AG04450 (cell line): ENCODE results near the gene NAMPT. TPM values are rescaled to one million over a fixed set of nuclear protein-coding genes. Genes with fewer than 3 reads are reported as not detected.

Experiments used
- CTCF ChIA-PET: fragments of 300-600, 350-600 bp; formaldehyde crosslinking; extraction: SDS; loops from one replicate; lab custom pipeline; 2022; ENCODE audit warnings: antibody characterized with exemption, inconsistent platforms; lab: Charles Lee
- POLR2A ChIA-PET: fragments of 350-600 bp; formaldehyde crosslinking; extraction: SDS; loops from one replicate; lab custom pipeline; 2021; ENCODE audit warnings: antibody characterized with exemption, inconsistent platforms; lab: Yijun Ruan, JAX
- DNase-seq: peaks from one replicate; pipeline ENCODE4 v3.0.0-alpha.2; 2011; ENCODE audit warnings: low read depth, low spot score
- H3K27ac ChIP-seq: one replicate; pipeline ENCODE4 v1.5.1; 2012; ENCODE audit warnings: low read depth, low read length, control low read depth
- H3K27me3 ChIP-seq: one replicate; pipeline ENCODE4 v1.6.0; 2012; ENCODE audit warnings: low read length; ENCODE audit not compliant: control insufficient read depth, insufficient read depth
- H3K4me3 ChIP-seq: 2 replicates; pipeline ENCODE4 v1.5.1; 2011; ENCODE audit warnings: mild to moderate bottlenecking, low read depth, low read length, control low read depth
- H3K9me3 ChIP-seq: 2 replicates; pipeline ENCODE4 v1.5.1; 2012; ENCODE audit warnings: low read length; ENCODE audit not compliant: control insufficient read depth, insufficient read depth
- polyA plus RNA-seq: library from polyadenylated mRNA; depleted of rRNA; stranded (reverse); fragments of >200 nt; gene quantifications from 2 replicates; pipeline ENCODE4 v1.2.3, GENCODE V29; 2011
- TF ChIP-seq, protein P1 (sequence below): IDR thresholded peaks from 2 replicates; pipeline ENCODE4 v1.5.1; 2011; ENCODE audit warnings: low read depth, low read length, control low read depth, inconsistent platforms

The NAMPT gene
- polyA plus RNA-seq, 1 experiment: 37.4 TPM

DNA sequence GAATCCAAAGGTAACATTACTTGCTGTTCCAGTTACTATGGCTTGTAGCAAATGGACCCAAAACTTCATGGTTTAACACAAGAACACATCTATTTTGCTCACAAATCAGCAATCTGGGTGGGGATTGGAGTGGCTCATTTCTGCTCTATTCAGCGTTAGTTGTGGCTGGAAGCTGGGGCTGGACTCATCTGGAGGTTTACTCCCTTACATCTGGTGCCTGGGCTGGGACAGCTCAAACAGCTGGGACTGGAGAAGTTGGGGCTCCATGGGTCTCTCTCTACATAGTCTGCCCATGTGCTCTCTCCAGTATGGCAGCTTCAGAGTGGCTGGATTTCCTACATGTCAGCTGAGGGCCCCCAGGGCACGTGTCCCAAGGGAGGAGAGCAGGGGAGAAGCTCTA is 33.7 kb upstream of the NAMPT start:
- TF ChIP-seq, protein P1, sequence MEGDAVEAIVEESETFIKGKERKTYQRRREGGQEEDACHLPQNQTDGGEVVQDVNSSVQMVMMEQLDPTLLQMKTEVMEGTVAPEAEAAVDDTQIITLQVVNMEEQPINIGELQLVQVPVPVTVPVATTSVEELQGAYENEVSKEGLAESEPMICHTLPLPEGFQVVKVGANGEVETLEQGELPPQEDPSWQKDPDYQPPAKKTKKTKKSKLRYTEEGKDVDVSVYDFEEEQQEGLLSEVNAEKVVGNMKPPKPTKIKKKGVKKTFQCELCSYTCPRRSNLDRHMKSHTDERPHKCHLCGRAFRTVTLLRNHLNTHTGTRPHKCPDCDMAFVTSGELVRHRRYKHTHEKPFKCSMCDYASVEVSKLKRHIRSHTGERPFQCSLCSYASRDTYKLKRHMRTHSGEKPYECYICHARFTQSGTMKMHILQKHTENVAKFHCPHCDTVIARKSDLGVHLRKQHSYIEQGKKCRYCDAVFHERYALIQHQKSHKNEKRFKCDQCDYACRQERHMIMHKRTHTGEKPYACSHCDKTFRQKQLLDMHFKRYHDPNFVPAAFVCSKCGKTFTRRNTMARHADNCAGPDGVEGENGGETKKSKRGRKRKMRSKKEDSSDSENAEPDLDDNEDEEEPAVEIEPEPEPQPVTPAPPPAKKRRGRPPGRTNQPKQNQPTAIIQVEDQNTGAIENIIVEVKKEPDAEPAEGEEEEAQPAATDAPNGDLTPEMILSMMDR: no peak
- CTCF ChIA-PET: no interaction called here
- no peak overlapping the region for H3K4me3 ChIP-seq
- no peak overlapping the region for H3K27ac ChIP-seq
- H3K27me3 ChIP-seq: peaks cover 3% of the 10 kb centered on the region
- peaks cover 7% of the 10 kb centered on the region; the same call in 1 of the 2 replicates for H3K9me3 ChIP-seq
- POLR2A ChIA-PET: interaction anchor here (0.6 kb wide), 1 partner anchor 106 kb away, joined by 3 read pairs; no protein-coding TSS in a partner anchor
- no peak for DNase-seq

- peaks cover 3% of the 10 kb centered on the region for H3K27me3 ChIP-seq
- H3K27ac ChIP-seq: no peak overlapping the region
- ChIA-PET POLR2A (no interaction called here), CTCF (no interaction called here)
- H3K4me3 ChIP-seq: no peak overlapping the region
- TF ChIP-seq, protein P1: no peak
- no peak for DNase-seq
- peaks cover 7% of the 10 kb centered on the region; the same call in 1 of the 2 replicates for H3K9me3 ChIP-seq
Observed at GRCh38 chr7:106317971-106318370, 33.2 kb upstream of the NAMPT start.

- ChIA-PET POLR2A (no interaction called here), CTCF (no interaction called here)
- TF ChIP-seq, protein P1: no peak
- peaks cover 7% of the 10 kb centered on the region; the same call in 1 of the 2 replicates for H3K9me3 ChIP-seq
- H3K27me3 ChIP-seq: peaks cover 3% of the 10 kb centered on the region
- no peak for DNase-seq
- H3K4me3 ChIP-seq: no peak overlapping the region
- H3K27ac ChIP-seq: no peak overlapping the region
Observed at GRCh38 chr7:106316947-106317346, 32.2 kb upstream of the NAMPT start.

DNA sequence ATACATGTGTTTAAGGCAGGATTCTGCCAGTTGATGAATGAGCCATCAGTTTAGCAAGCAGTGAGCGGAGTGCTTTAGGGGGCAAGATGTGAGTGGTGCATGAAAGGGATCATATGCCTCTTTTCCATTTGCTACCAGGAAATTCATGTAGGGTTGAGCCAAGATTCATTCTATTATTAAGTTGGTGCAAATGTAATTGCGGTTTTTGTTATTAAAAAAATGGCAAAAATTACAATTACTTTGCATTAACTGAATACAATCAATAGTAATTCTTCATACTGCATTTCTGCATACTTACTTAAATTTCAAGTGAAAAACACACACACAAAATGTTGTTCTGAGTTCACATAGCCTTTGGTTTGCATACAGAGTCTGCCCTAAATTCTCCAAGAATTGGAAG is 30.1 kb upstream of the NAMPT start:
- POLR2A ChIA-PET: no interaction called here
- CTCF ChIA-PET: no interaction called here

GRCh38 chr7:106313966-106314365 is 29.2 kb upstream of the NAMPT start:
- ChIA-PET CTCF (no interaction called here), POLR2A (interaction anchor here (1.2 kb wide), 1 partner anchor 29 kb away, joined by 5 read pairs; the partner anchor contains the start of gene NAMPT)
- Histone ChIP-seq H3K27ac (no peak overlapping the region), H3K9me3 (no peaks in the 10 kb centered on the region), H3K4me3 (no peak overlapping the region), H3K27me3 (no peaks in the 10 kb centered on the region)
- TF ChIP-seq, protein P1: no peak
- DNase-seq: no peak

More for the DNA sequence above, 30.1 kb upstream of the NAMPT start:
- H3K27ac ChIP-seq: no peak overlapping the region
- no peak for DNase-seq
- H3K9me3 ChIP-seq: no peaks in the 10 kb centered on the region
- H3K27me3 ChIP-seq: no peaks in the 10 kb centered on the region
- TF ChIP-seq, protein P1: no peak
- no peak overlapping the region for H3K4me3 ChIP-seq
